Islet of Langerhans (tissue), 1 donor: ENCODE results near the gene TRIO.

Experiments used
- FAIRE-seq: peaks from one replicate; lab custom pipeline; 2011; peaks lifted over from hg19 to GRCh38; lab: Jason Lieb, UNC

The TRIO gene

GRCh38 chr5:14123551-14123950 lies 19.6 kb upstream of the TRIO start:
- FAIRE-seq: no peak

DNA sequence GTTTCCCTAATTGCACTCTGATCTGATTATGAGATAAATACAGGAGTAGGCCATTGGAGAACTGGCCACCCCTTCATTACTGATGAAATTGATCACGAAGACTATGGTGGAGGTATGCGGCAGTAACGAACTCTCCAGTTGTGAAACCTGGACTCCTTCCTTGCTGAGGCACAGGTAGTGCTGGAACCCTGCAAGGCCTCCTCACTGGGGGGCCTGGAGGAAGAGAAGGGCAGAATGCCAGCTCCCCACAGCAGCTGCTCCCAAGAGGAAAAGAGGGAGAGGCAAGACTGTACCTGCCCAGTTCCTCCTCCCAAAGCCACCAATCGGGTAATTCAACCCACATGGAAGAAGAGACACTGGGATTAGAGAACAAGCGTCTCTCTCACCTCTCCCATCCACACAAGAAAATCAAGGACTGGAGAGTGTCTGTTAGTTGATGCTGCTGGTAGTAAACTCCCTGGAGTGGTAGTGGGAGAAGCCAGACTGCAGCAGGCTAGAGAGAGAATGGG lies 19.1 kb upstream of the TRIO start:
- FAIRE-seq: no peak

DNA sequence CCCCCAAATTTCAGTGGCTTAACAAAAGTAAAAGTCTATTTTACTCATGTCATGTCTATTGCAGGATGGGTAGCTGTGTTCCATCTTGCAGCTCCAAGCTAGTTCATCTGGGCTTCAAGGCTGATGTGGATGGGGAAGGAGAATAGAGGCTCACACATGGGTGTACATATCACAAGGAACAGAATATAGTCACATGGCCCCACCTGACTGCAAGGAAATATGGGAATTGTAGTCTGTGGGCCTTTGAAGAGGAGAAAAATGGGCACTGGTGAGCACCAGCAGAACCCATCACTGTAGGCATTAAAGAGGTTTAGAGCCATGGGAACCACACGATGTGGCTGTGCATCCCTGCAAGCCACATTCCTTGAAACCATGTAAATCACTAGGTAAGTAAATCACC lies 17.9 kb upstream of the TRIO start:
- FAIRE-seq: no peak

DNA sequence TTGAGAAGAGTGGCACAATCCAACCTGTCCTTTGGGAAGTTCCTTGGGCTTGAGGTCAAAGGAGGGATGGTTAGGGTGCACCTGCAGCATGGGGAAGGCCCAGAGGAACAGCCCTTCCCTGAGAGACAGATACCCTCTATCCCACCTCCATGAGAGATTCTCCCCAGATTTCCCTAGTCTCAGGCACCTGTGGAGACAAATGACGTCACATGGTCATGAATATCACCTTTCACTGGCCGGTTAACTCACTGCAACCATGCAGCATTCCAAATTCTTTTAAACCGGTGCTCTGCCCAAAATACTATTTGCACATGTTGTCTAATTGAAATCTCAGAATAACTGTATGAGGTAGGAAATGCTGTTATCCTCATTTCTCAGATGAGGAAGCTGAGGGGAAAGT lies 15.6 kb upstream of the TRIO start:
- no peak for FAIRE-seq

GRCh38 chr5:14128079-14128478 lies 15.1 kb upstream of the TRIO start:
- no peak for FAIRE-seq

DNA sequence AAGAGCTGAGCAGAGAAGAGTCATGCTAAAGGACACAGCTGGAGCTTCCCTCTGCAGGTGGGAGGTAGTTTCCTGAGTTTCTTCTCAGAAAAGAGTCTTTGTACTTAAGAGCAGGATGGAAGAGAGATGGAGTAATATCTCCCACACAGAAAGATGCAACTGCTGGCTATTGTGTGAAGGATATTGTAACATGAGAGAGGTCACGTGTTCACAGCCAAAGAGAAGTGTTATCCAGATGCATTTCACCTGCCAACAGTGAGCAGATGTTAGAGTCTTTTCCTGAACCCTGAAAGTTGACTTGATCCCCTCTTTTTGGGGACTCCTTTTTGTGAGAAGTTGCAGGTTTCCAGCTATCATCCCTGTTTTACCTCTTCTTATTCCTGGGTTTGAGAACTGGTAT lies 14.0 kb upstream of the TRIO start:
- no peak for FAIRE-seq

GRCh38 chr5:14131855-14132503 lies 11.2 kb upstream of the TRIO start:
- no peak for FAIRE-seq

DNA sequence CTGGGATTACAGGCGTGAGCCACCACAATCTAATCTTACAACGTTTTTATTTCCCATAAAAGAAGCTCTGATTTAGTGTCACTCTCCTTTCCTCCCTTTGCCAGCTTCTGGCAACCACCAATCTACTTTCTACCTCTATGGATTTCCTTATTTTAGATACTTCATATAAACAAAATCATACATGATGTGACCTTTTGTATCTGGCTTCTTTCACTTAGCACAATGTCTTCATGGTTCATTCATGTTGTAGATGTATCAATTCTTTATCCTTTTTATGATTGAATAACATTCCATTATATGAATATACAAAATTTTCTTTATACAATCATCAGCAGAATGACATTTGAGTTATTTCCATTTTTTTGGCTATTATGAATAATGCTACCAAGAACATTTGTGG lies 9.7 kb upstream of the TRIO start:
- FAIRE-seq: no peak

- FAIRE-seq: no peak
Observed at GRCh38 chr5:14134083-14134482, 9.1 kb upstream of the TRIO start.

- no peak for FAIRE-seq
Observed at GRCh38 chr5:14134771-14135170, 8.4 kb upstream of the TRIO start.

- no peak for FAIRE-seq
Observed at GRCh38 chr5:14135621-14136020, 7.5 kb upstream of the TRIO start.

- FAIRE-seq: no peak
Observed at GRCh38 chr5:14136228-14136627, 6.9 kb upstream of the TRIO start.

DNA sequence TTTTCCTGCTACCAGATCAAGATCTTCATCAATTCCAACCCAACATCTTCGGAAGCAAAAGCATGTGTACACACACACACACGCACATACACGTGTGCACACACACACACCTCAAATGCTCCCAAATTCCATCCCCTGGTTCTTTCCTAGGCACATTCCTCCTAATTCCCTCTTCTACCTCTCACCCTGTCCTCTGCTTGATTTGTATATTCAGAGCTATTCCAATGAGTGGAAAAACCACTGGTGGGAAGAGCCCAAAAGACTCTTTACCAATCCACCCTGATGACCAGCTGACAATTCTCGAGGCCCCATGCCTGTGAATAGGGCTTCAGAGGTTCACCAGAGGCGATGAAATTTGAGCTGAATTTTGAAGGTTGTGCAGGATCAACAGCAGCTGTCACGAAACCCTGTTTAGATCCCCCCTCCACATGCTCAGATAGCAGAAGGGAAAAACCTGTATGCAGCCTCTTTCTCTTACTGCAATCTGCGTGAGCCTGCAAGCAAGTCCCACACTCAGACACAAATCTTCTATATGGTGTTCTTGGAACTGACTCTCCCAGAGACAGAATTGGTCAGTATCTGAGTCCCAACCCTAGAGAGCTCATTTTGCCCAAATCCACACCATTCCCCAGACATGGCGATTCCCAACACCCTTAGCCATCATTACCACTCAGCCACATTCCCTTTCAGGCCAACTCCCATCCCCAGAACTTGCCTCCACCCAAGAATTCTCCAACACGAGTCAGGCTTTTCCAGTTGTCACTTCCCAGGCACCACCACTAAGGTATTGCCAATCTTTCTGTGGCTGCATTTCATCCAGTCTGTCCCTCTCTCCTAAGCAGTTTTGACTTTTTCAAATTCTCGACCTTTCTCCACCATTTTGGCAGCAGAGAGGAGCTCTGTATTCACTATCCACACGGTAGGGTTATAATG lies 4.3 kb upstream of the TRIO start:
- no peak for FAIRE-seq

- FAIRE-seq: no peak
Observed at GRCh38 chr5:14141764-14142163, 1.4 kb upstream of the TRIO start.

GRCh38 chr5:14142202-14142826 lies 828 bp upstream of the TRIO start:
- no peak for FAIRE-seq

DNA sequence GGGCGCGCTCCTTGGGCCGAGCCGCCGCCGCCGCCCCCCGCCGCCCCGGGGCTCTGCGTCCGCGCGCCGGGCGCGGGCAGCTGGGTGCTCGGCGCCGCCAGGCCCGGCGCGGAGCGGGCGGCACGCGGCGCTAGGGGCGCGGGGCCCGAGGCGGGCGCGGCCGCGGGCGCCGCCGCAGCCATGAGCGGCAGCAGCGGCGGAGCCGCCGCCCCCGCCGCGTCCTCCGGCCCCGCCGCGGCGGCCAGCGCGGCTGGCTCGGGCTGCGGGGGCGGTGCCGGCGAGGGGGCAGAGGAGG lies 351 bp downstream of the TRIO start:
- FAIRE-seq: no peak

DNA sequence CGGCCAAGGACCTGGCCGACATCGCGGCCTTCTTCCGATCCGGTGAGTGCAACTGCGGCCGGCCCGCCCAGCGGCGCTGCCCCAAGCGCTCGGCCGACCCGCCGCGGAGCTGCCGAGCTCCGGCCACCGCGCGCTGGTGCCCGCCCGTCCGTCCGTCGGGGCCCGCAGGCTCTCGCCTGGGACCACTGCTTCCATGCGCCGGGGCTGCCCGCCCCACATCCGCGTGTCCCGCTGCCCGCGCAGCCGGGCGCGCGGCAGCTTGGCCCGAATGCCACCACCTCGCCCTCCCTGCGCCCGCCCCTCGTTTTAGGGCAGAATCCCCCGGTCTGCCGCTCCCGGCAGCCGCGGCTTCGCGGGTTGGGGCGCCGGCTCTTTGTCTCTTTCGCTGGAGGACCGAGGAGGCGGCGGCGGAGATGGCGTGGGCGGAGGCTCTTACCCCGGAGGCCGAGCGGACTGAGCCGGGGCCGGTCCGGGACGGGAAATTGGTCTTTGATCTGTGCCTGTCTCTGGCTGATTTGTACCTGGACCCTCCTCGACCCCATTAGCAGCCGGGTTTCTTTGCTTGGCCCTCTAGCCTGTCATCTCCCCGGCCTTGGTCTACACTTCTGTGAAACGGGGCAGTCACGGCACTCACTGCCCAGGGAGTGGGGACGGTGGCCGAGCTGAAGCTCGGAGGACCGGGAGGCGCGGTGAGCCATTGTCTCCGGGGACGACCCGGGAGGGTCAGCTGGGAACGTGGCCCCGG lies 871 bp downstream of the TRIO start:
- FAIRE-seq: no peak

GRCh38 chr5:14144586-14145434 lies 1.7 kb downstream of the TRIO start:
- no peak for FAIRE-seq

DNA sequence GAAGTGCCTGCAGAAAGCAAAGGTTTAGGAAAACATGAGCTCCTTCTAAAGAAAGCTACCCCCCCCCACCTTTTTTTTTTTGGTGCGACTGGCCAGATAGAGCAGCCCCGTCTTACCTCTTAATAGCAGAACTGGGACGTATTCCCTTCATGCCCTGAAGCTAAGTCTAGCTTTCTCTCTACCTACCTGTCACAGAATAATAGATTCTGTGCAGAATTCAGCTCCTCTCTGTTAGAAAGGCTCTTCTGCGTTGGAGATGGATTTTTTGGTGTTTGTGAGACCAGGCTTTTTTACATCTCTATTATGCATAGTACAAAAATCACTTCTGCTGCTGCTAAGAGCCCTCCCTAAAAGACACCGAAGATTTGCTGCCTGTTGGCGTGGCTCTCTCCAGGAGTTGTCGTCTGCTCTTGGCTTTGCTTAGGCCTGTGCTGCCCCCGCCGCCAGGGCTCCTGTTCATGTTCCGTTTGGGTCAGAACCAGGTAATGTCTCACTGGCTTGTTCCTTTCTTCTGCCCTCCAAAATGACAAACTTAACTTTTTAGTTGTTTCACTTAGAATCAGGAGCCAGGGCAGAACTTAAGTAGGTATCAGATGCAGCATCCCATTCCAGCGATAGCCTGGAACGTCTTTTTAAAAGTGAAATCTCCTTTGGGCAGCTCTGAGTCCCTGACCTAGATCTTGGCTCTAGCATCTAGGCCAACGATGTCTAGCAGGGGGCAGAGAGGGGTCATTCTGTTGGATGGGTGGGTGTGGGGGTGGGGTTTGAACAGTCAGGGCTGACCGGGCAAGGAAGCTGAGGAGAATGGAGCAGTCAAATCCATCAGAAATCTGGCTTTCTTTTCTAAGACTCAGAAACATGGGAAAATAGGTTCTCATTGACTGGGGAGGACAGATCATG lies 2.5 kb downstream of the TRIO start:
- FAIRE-seq: no peak

- FAIRE-seq: no peak
Observed at GRCh38 chr5:14146725-14147124, 3.6 kb downstream of the TRIO start.

- FAIRE-seq: no peak
Observed at GRCh38 chr5:14147210-14147609, 4.1 kb downstream of the TRIO start.
